Transverse colon (tissue), 4 donors: ENCODE data around the gene GPR55. TPM values are rescaled to one million over a fixed set of nuclear protein-coding genes. Genes with fewer than 3 reads are reported as not detected.

Experiments
- DNase-seq: peaks from one replicate; pipeline ENCODE4 v3.0.0-alpha.2; 2019
- H3K27ac ChIP-seq, 4 donors: fragments of 200-600 bp; sonication (generic); 2 replicates each; pipeline ENCODE4 v1.5.1; 2016 to 2018; ENCODE audit warnings: inconsistent platforms in 4 of 4
- H3K27me3 ChIP-seq: fragments of 200-600 bp; sonication (generic); 2 replicates; pipeline ENCODE4 v1.5.1; 2017; ENCODE audit warnings: inconsistent platforms
- H3K36me3 ChIP-seq, 4 donors: fragments of 200-600 bp; sonication (generic); 2 replicates each; pipeline ENCODE4 v1.5.1; 2017 to 2019; ENCODE audit warnings: inconsistent platforms in 4 of 4
- H3K4me1 ChIP-seq, 4 donors: fragments of 200-600 bp; sonication (generic); 2 replicates each; pipeline ENCODE4 v1.5.1; 2017 to 2020; ENCODE audit warnings: inconsistent platforms in 4 of 4
- H3K4me3 ChIP-seq, 4 donors: fragments of 200-600 bp; sonication (generic); 1 replicate in 1 of 4; 2 replicates in 3 of 4; pipeline versions ENCODE4 v1.5.1 to v1.6.1; 2017 to 2019; ENCODE audit warnings: inconsistent platforms in 4 of 4
- H3K9me3 ChIP-seq, 2 donors: fragments of 200-600 bp; sonication (generic); 2 replicates each; pipeline ENCODE4 v1.5.1; 2017 to 2019; ENCODE audit warnings: inconsistent platforms in 2 of 2
- CTCF ChIP-seq, 5 experiments: fragments of 200-600 bp in 3 of 5; fragments of 450-650 bp in 2 of 5; sonication (generic) in 3 of 5; IDR thresholded peaks; 1 replicate in 2 of 5; 2 replicates in 3 of 5; pipeline ENCODE4 v1.5.1; 2016 to 2017; ENCODE audit warnings: antibody characterized with exemption in 5 of 5, inconsistent platforms in 3 of 5, mild to moderate bottlenecking in 2 of 5, moderate library complexity in 1 of 5
- EP300 ChIP-seq: sonication (generic); formaldehyde crosslinking; IDR thresholded peaks from one replicate; pipeline ENCODE4 v1.6.1; 2017; ENCODE audit warnings: antibody characterized with exemption, low read depth
- POLR2A ChIP-seq: fragments of 450-650 bp; IDR thresholded peaks from one replicate; pipeline ENCODE4 v1.6.1; 2016; ENCODE audit warnings: antibody characterized with exemption, mild to moderate bottlenecking, moderate library complexity
- POLR2AphosphoS5 ChIP-seq, 3 donors: sonication (generic); formaldehyde crosslinking; IDR thresholded peaks; one replicate each; pipeline ENCODE4 v1.6.1; 2016; ENCODE audit warnings: antibody characterized with exemption in 3 of 3
- WGBS, 2 donors: methylation state at CpG; one replicate each; pipeline ENCODE4 v1.1.5; 2018; ENCODE audit warnings: low coverage in 1 of 2; 5-methylcytosine and 5-hydroxymethylcytosine counted together
- in situ Hi-C, 4 donors: fragments of 200-750 bp; cut with MboI; loops; one replicate each; pipeline versions ENCODE4 v1.15.0 to v1.15.1; 2017; ENCODE audit warnings: low sequenced_read_pairs in 3 of 4, low pct_ligation_motif_present in 1 of 4, low pct_unique_long_range_greater_than_20kb in 1 of 4
- intact Hi-C: fragments of 100-400 bp; cut with DNase I; formaldehyde crosslinking; loops from one replicate; pipeline ENCODE4 v1.15.1; 2023; ENCODE audit warnings: low total_unique reads
- total RNA-seq, 4 donors: library from RNA; depleted of rRNA; stranded (reverse); fragments of >200 nt; gene quantifications; one replicate each; pipeline ENCODE4 v1.1.0, GENCODE V29; 2016

Gene GPR55
- total RNA-seq, 4 donors from 2014 or later: 0.40 to 16.1 (median 2.0) TPM

DNA sequence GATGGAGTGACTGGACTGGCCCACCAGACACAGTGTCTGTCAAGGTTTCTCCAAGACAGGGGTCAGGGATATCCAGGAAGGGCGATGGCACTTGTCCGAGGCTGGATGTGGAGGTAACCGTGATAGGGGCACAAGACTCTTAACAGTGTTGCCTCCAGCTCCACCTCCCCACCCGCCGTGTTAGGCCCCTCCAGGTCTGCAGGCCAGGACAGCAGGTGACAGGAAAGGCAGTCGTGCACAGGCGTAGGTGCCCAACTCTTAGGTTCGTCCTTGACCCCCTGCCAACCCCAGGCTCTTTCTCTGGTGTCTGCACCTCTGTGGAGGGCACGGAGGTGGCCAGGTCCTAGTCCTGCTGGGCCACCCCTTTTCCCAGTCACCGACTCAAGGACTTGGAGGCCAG, 50.2 kb downstream of the GPR55 start:
- WGBS, 2 donors: 94% methylated on average over 10 of the region's 10 CpGs; no CpG with 5 or more reads in 1 of the 2 donors
- intact Hi-C loops (no loop called here), in situ Hi-C loops (no loop called here)
- no peaks in the 10 kb centered on the region for H3K27me3 ChIP-seq
- no peak for TF ChIP-seq EP300
- TF ChIP-seq POLR2A: no peak
- no peak for TF ChIP-seq CTCF (IDR thresholded peaks at IDR 0.05)
- no peak for TF ChIP-seq POLR2AphosphoS5 (IDR thresholded peaks at IDR 0.05)
- peak overlapping the region; percentile 93 to 96 (median 95) for H3K27ac ChIP-seq
- H3K9me3 ChIP-seq: no peaks in the 10 kb centered on the region
- no peak for DNase-seq
- H3K4me1 ChIP-seq: peaks cover 59 to 94% (median 81%) of the 10 kb centered on the region in 4 donors
- H3K36me3 ChIP-seq: peaks cover 0 to 17% (median 0%) of the 10 kb centered on the region in 4 donors
- no peak overlapping the region for H3K4me3 ChIP-seq

DNA sequence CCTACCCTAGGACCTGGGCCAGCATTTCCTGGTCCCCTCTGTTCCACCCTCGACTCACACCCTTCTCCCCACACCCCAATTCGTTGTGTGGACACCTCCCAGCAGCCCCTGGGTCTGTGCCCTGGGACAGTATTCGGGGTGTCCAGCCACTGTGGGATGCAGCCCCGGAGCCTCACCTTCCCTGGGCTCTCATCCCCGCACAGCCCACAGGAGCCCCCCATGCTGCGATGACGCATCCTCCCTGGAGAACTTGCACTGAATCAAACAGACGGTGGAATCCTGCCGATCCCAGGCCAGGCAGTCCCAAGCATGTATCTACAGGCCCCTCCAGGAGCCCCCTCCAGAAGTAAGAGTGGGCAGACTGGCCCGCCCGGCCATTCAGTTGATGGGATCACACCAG, 50.6 kb downstream of the GPR55 start:
- DNase-seq: no peak
- Histone ChIP-seq H3K4me1 (peaks cover 61 to 98% (median 85%) of the 10 kb centered on the region in 4 donors), H3K9me3 (no peaks in the 10 kb centered on the region), H3K27me3 (no peaks in the 10 kb centered on the region), H3K27ac (peak overlapping the region; percentile 93 to 96 (median 95)), H3K4me3 (no peak overlapping the region), H3K36me3 (peaks cover 0 to 17% (median 0%) of the 10 kb centered on the region in 4 donors)
- 50 to 86% methylated on average over 1 to 11 of the region's 11 CpGs for WGBS, 2 donors
- intact Hi-C loops (no loop called here), in situ Hi-C loops (no loop called here)
- TF ChIP-seq POLR2A (no peak), EP300 (no peak), POLR2AphosphoS5 (IDR thresholded peaks at IDR 0.05) (no peak), CTCF (IDR thresholded peaks at IDR 0.05) (no peak)

GRCh38 chr2:230873661-230874401, 51.2 kb downstream of the GPR55 start:
- Histone ChIP-seq H3K27me3 (no peaks in the 10 kb centered on the region), H3K9me3 (no peaks in the 10 kb centered on the region), H3K27ac (peak overlapping the region; percentile 93 to 96 (median 95)), H3K36me3 (peaks cover 0 to 17% (median 0%) of the 10 kb centered on the region in 4 donors), H3K4me1 (peaks cover 64 to 100% (median 87%) of the 10 kb centered on the region in 4 donors), H3K4me3 (no peak overlapping the region)
- TF ChIP-seq CTCF (IDR thresholded peaks at IDR 0.05): no peak
- peak in 1 of 3 donors; percentile 16 for TF ChIP-seq POLR2AphosphoS5 (IDR thresholded peaks at IDR 0.05)
- DNase-seq: peak; percentile 63
- WGBS, 2 donors: 53 to 66% methylated on average over 6 to 13 of the region's 13 CpGs
- in situ Hi-C loops: no loop called here
- intact Hi-C loops: no loop called here

GRCh38 chr2:230872968-230873660, 51.9 kb downstream of the GPR55 start:
- intact Hi-C loops: no loop called here
- H3K4me3 ChIP-seq: no peak overlapping the region
- in situ Hi-C loops: no loop called here
- TF ChIP-seq CTCF (IDR thresholded peaks at IDR 0.05): no peak
- TF ChIP-seq POLR2AphosphoS5 (IDR thresholded peaks at IDR 0.05): no peak
- no peak for TF ChIP-seq POLR2A
- no peak for TF ChIP-seq EP300
- H3K4me1 ChIP-seq: peaks cover 62 to 100% (median 87%) of the 10 kb centered on the region in 4 donors
- H3K9me3 ChIP-seq: no peaks in the 10 kb centered on the region
- peaks cover 0 to 17% (median 0%) of the 10 kb centered on the region in 4 donors for H3K36me3 ChIP-seq
- WGBS, 2 donors: 58% methylated on average over 21 of the region's 21 CpGs; no CpG with 5 or more reads in 1 of the 2 donors
- peak overlapping the region; percentile 93 to 96 (median 95) for H3K27ac ChIP-seq
- peak; percentile 55 for DNase-seq
- no peaks in the 10 kb centered on the region for H3K27me3 ChIP-seq
